OCI-LY7 (cell line): ENCODE data around the gene DNAJC24. TPM values are rescaled to one million over a fixed set of nuclear protein-coding genes. Genes with fewer than 3 reads are reported as not detected.

Source experiments
- total RNA-seq, 2 experiments: library from RNA; depleted of rRNA in 1 of 2; stranded (reverse); fragments of >200 nt in 1 of 2; shearing (Covaris generic) in 1 of 2; gene quantifications; 2 replicates each; pipeline ENCODE4 v1.2.3, GENCODE V29; 2014 to 2022

The DNAJC24 gene
- total RNA-seq, 2 experiments from 2014 or later, result 11.6 to 16.3 TPM

Other genes starting within 250 kb of the DNAJC24 start
- gene DCDC1, start 121 bp upstream of the DNAJC24 start, total RNA-seq (2014; rRNA removed; shearing (Covaris generic)), result 0.13 TPM in 1 of 2 replicates, not detected in the other
- not detected in 2 replicates for gene DCDC1, start 121 bp upstream of the DNAJC24 start, total RNA-seq (2022)
- gene IMMP1L, start 139.8 kb downstream of the DNAJC24 start, total RNA-seq (2014; rRNA removed; shearing (Covaris generic)), result 15.8 and 27.9 TPM in 2 replicates
- 28.9 and 37.3 TPM in 2 replicates for gene IMMP1L, start 139.8 kb downstream of the DNAJC24 start, total RNA-seq (2022)
- 27.6 and 27.9 TPM in 2 replicates for gene ELP4, start 139.9 kb downstream of the DNAJC24 start, total RNA-seq (2014; rRNA removed; shearing (Covaris generic))
- 28.3 and 32.7 TPM in 2 replicates for gene ELP4, start 139.9 kb downstream of the DNAJC24 start, total RNA-seq (2022)